ENCODE data around the gene VKORC1.

Gene VKORC1

DNA sequence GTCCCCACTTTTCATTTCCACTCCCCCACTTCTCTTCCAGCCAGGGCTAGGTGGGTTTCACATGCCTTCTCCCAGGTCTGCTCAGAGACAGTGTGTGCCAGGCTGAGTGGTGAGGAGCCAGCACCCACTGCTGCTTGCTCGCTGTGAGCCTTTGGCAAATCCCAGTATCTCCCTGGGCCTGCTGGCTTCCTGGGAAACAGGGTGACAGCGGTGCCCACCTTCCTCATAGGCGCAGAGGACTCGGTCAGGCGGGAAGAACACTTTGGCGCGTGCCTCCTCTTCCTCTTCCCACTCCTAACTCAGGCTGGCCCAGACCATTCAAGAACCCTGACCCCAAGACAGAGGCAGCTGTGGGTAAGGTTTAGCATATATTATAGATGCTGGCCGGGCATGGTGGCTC lies 5.4 kb downstream of the VKORC1 start:
- H3K36me3 ChIP-seq (ENCODE audit: control insufficient read depth, insufficient read depth, low read length): peaks cover 16% of the 10 kb centered on the region
- TF ChIP-seq, protein P1, sequence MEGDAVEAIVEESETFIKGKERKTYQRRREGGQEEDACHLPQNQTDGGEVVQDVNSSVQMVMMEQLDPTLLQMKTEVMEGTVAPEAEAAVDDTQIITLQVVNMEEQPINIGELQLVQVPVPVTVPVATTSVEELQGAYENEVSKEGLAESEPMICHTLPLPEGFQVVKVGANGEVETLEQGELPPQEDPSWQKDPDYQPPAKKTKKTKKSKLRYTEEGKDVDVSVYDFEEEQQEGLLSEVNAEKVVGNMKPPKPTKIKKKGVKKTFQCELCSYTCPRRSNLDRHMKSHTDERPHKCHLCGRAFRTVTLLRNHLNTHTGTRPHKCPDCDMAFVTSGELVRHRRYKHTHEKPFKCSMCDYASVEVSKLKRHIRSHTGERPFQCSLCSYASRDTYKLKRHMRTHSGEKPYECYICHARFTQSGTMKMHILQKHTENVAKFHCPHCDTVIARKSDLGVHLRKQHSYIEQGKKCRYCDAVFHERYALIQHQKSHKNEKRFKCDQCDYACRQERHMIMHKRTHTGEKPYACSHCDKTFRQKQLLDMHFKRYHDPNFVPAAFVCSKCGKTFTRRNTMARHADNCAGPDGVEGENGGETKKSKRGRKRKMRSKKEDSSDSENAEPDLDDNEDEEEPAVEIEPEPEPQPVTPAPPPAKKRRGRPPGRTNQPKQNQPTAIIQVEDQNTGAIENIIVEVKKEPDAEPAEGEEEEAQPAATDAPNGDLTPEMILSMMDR (IDR thresholded peaks at IDR 0.05; ENCODE audit: insufficient read depth, low read length, poor library complexity, severe bottlenecking): no peak
- H3K4me3 ChIP-seq (replicated peaks; ENCODE audit: low read depth, low read length): no peak overlapping the region

GRCh38 chr16:31088459-31089183 lies 6.0 kb downstream of the VKORC1 start, which contains the start of gene PRSS53:
TSS of gene PRSS53 (minus strand) at chr16:31088943. CDS start at chr16:31088809, 134 bp downstream.
- Histone ChIP-seq H3K4me3 (replicated peaks; ENCODE audit: low read depth, low read length) (no peak within 1 kb of the TSS), H3K27me3 (replicated peaks; ENCODE audit: control insufficient read depth, insufficient read depth, low read length) (no peaks in the 10 kb centered on the region), H3K36me3 (ENCODE audit: control insufficient read depth, insufficient read depth, low read length) (peaks cover 17% of the 10 kb centered on the region)
- TF ChIP-seq, protein P1 (IDR thresholded peaks at IDR 0.05; ENCODE audit: insufficient read depth, low read length, poor library complexity, severe bottlenecking): no peak
- no peak for DNase-seq (ENCODE audit: extremely low read depth, insufficient read length)

More for the DNA sequence above, 5.4 kb downstream of the VKORC1 start:
- H3K27me3 ChIP-seq (replicated peaks; ENCODE audit: control insufficient read depth, insufficient read depth, low read length): no peaks in the 10 kb centered on the region
- DNase-seq (ENCODE audit: extremely low read depth, insufficient read length): no peak

- DNase-seq (ENCODE audit: extremely low read depth, insufficient read length): no peak
- Histone ChIP-seq H3K4me3 (replicated peaks; ENCODE audit: low read depth, low read length) (no peak overlapping the region), H3K27me3 (replicated peaks; ENCODE audit: control insufficient read depth, insufficient read depth, low read length) (no peaks in the 10 kb centered on the region), H3K36me3 (ENCODE audit: control insufficient read depth, insufficient read depth, low read length) (peaks cover 17% of the 10 kb centered on the region)
- TF ChIP-seq, protein P1 (IDR thresholded peaks at IDR 0.05; ENCODE audit: insufficient read depth, low read length, poor library complexity, severe bottlenecking): no peak
These were observed 6.6 kb downstream of the VKORC1 start for GRCh38 chr16:31087971-31088370.

- Histone ChIP-seq H3K27me3 (replicated peaks; ENCODE audit: control insufficient read depth, insufficient read depth, low read length) (no peaks in the 10 kb centered on the region), H3K4me3 (replicated peaks; ENCODE audit: low read depth, low read length) (no peak overlapping the region), H3K36me3 (ENCODE audit: control insufficient read depth, insufficient read depth, low read length) (peaks cover 17% of the 10 kb centered on the region)
- TF ChIP-seq, protein P1 (IDR thresholded peaks at IDR 0.05; ENCODE audit: insufficient read depth, low read length, poor library complexity, severe bottlenecking): no peak
- DNase-seq (ENCODE audit: extremely low read depth, insufficient read length): no peak
These were observed 7.1 kb downstream of the VKORC1 start for GRCh38 chr16:31087481-31087880.

DNA sequence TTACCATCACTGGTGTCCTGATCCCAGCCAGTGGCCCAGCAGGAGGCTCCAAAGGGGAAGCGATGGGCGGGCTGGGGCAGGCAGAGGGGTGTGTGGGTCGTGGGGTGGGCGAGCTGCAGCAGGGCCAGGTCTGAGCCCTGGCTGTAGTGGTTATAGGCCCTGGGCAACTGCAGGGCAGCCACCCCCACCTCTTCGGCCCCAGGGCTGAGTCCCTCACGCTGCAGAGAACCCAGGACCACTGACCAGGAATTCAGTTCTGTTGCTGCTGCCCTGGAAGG lies 8.0 kb downstream of the VKORC1 start:
- no peak overlapping the region for H3K4me3 ChIP-seq (replicated peaks; ENCODE audit: low read depth, low read length)
- no peaks in the 10 kb centered on the region for H3K27me3 ChIP-seq (replicated peaks; ENCODE audit: control insufficient read depth, insufficient read depth, low read length)
- peaks cover 19% of the 10 kb centered on the region for H3K36me3 ChIP-seq (ENCODE audit: control insufficient read depth, insufficient read depth, low read length)
- TF ChIP-seq, protein P1 (IDR thresholded peaks at IDR 0.05; ENCODE audit: insufficient read depth, low read length, poor library complexity, severe bottlenecking): no peak
- no peak for DNase-seq (ENCODE audit: extremely low read depth, insufficient read length)
